HepG2 (cell line): ENCODE data around the gene RBBP8NL. TPM values are rescaled to one million over a fixed set of nuclear protein-coding genes. Genes with fewer than 3 reads are reported as not detected.
A peak's percentile ranks its signal among the peaks of the same experiment; 100 is the strongest.

ENCODE experiments used
- ATAC-seq: fragments of 200-7000 bp; cut with Tn5 transposase; 3 replicates; pipeline ENCODE4 v1.9.1; 2020; ENCODE audit warnings: mild to moderate bottlenecking, moderate library complexity
- BruUV-seq: library from RNA; stranded (reverse); fragments of 400-500 nt; replicated peaks from 2 replicates; lab custom pipeline; 2021; lab: Mats Ljungman, UMichigan
- CTCF ChIA-PET: fragments of 300-600 bp; formaldehyde crosslinking; extraction: SDS; loops from one replicate; lab custom pipeline; 2021; ENCODE audit warnings: low total read pairs, inconsistent platforms, low intra/inter-chr PET ratio; lab: Yijun Ruan, JAX
- POLR2A ChIA-PET: fragments of 350-600 bp; sonication (Branson Sonifier 250); formaldehyde crosslinking; loops from one replicate; lab custom pipeline; 2020; ENCODE audit warnings: antibody characterized with exemption, inconsistent platforms; lab: Yijun Ruan, JAX
- DNase-seq: peaks from one replicate; pipeline ENCODE4 v3.0.0-alpha.2; 2015; ENCODE audit warnings: low spot score
- FAIRE-seq: peaks from 3 replicates; lab custom pipeline; 2011; peaks lifted over from hg19 to GRCh38; lab: Jason Lieb, UNC
- H2AFZ ChIP-seq: one replicate; pipeline ENCODE4 v1.6.1; 2011; ENCODE audit warnings: low read length, inconsistent platforms
- H3K27ac ChIP-seq: fragments of 300-600 bp; 3 replicates; pipeline ENCODE4 v1.8.0; 2011; ENCODE audit warnings: mixed run types, mild to moderate bottlenecking, mixed read lengths, low read length, inconsistent platforms; ENCODE audit not compliant: insufficient read depth; ENCODE audit errors: extremely low read length
- H3K27me3 ChIP-seq, 2 experiments: fragments of 200-600 bp in 1 of 2; 2 replicates in 1 of 2; 3 replicates in 1 of 2; pipeline versions ENCODE4 v1.6.0 to v1.8.0; 2011; ENCODE audit warnings: low read length in 2 of 2, mild to moderate bottlenecking in 2 of 2, moderate library complexity in 2 of 2, inconsistent platforms in 1 of 2; ENCODE audit not compliant: insufficient read depth in 2 of 2, control insufficient read depth in 1 of 2
- H3K36me3 ChIP-seq, 2 experiments: fragments of 200-600 bp in 1 of 2; replicated peaks in 1 of 2; 2 replicates in 1 of 2; 3 replicates in 1 of 2; pipeline versions ENCODE4 v1.5.1 to v1.8.0; 2011; ENCODE audit warnings: low read length in 2 of 2, inconsistent platforms in 1 of 2; ENCODE audit not compliant: insufficient read depth in 2 of 2, control insufficient read depth in 1 of 2
- H3K4me1 ChIP-seq: 2 replicates; pipeline ENCODE4 v1.5.1; 2012; ENCODE audit warnings: low read length, inconsistent platforms; ENCODE audit not compliant: insufficient read depth
- H3K4me2 ChIP-seq: 2 replicates; pipeline ENCODE4 v1.6.0; 2011; ENCODE audit warnings: low read depth, low read length, inconsistent platforms
- H3K4me3 ChIP-seq, 3 experiments: fragments of 200-600 bp in 1 of 3; sonication (generic), shearing (Covaris generic) in 1 of 3; replicated peaks in 1 of 3; 2 replicates each; pipeline ENCODE4 v1.5.1; 2011 to 2016; ENCODE audit warnings: low read length in 3 of 3, inconsistent platforms in 2 of 3, low read depth in 2 of 3, mild to moderate bottlenecking in 2 of 3, control low read depth in 1 of 3, mixed read lengths in 1 of 3; ENCODE audit not compliant: insufficient read depth in 1 of 3
- H3K79me2 ChIP-seq: one replicate; pipeline ENCODE4 v1.6.1; 2011; ENCODE audit warnings: low read length, inconsistent platforms; ENCODE audit not compliant: insufficient read depth
- H3K9ac ChIP-seq: 2 replicates; pipeline ENCODE4 v1.6.0; 2011; ENCODE audit warnings: mild to moderate bottlenecking, low read depth, low read length, inconsistent platforms; ENCODE audit not compliant: insufficient read depth
- H3K9me3 ChIP-seq: 2 replicates; pipeline ENCODE4 v1.5.1; 2012; ENCODE audit warnings: mild to moderate bottlenecking, low read length
- H4K20me1 ChIP-seq: 2 replicates; pipeline ENCODE4 v1.6.0; 2011; ENCODE audit warnings: inconsistent platforms, mild to moderate bottlenecking, low read length, moderate library complexity; ENCODE audit not compliant: insufficient read depth
- ATAD3A ChIP-seq: sonication (generic); formaldehyde crosslinking; IDR thresholded peaks from 2 replicates; pipeline ENCODE4 v1.4.0; 2020; ENCODE audit warnings: missing genetic modification reagents
- ATF7 ChIP-seq, 2 experiments: fragments of 450-650 bp in 1 of 2; sonication (generic) in 1 of 2; formaldehyde crosslinking in 1 of 2; IDR thresholded peaks; 2 replicates each; pipeline versions ENCODE4 v1.4.0 to v1.6.1; 2016 to 2020; ENCODE audit warnings: antibody characterized with exemption in 1 of 2, mild to moderate bottlenecking in 1 of 2, missing genetic modification reagents in 1 of 2
- BORCS8-MEF2B ChIP-seq: sonication (generic); formaldehyde crosslinking; IDR thresholded peaks from 2 replicates; pipeline ENCODE4 v1.8.0; 2022; ENCODE audit warnings: mild to moderate bottlenecking, missing genetic modification reagents
- MEIS1 ChIP-seq: sonication (generic); formaldehyde crosslinking; IDR thresholded peaks from 2 replicates; pipeline ENCODE4 v1.9.0; 2021; ENCODE audit warnings: mild to moderate bottlenecking, missing genetic modification reagents, moderate library complexity, borderline replicate concordance
- MTA1 ChIP-seq: sonication (generic); formaldehyde crosslinking; IDR thresholded peaks from 2 replicates; pipeline ENCODE4 v1.4.0; 2020; ENCODE audit warnings: missing genetic modification reagents, mild to moderate bottlenecking, borderline replicate concordance
- PHB2 ChIP-seq: fragments of 450-650 bp; IDR thresholded peaks from 2 replicates; pipeline ENCODE4 v1.6.1; 2018; ENCODE audit not compliant: partially characterized antibody
- PRDM15 ChIP-seq: sonication (generic); formaldehyde crosslinking; IDR thresholded peaks from 2 replicates; pipeline ENCODE4 v1.4.0; 2020; ENCODE audit warnings: missing genetic modification reagents
- RELA ChIP-seq: sonication (generic); formaldehyde crosslinking; IDR thresholded peaks from 2 replicates; pipeline ENCODE4 v1.4.0; 2020; ENCODE audit warnings: missing genetic modification reagents
- SALL1 ChIP-seq: sonication (generic); formaldehyde crosslinking; IDR thresholded peaks from 2 replicates; pipeline ENCODE4 v1.8.0; 2022; ENCODE audit warnings: mild to moderate bottlenecking, missing genetic modification reagents
- SRF ChIP-seq: IDR thresholded peaks from 2 replicates; pipeline ENCODE4 v1.6.1; 2011; ENCODE audit warnings: mild to moderate bottlenecking, low read depth, low read length, moderate library complexity
- TEF ChIP-seq: sonication (generic); formaldehyde crosslinking; IDR thresholded peaks from 2 replicates; pipeline ENCODE4 v1.5.0; 2020; ENCODE audit warnings: missing genetic modification reagents
- TMF1 ChIP-seq: sonication (generic); formaldehyde crosslinking; IDR thresholded peaks from 2 replicates; pipeline ENCODE4 v1.8.1; 2022; ENCODE audit warnings: low read depth, missing genetic modification reagents
- TRIM24 ChIP-seq: sonication (generic); formaldehyde crosslinking; IDR thresholded peaks from 2 replicates; pipeline ENCODE4 v1.8.0; 2022; ENCODE audit warnings: mild to moderate bottlenecking, missing genetic modification reagents
- ZNF496 ChIP-seq: sonication (generic); formaldehyde crosslinking; IDR thresholded peaks from 2 replicates; pipeline ENCODE4 v1.8.1; 2023; ENCODE audit warnings: mild to moderate bottlenecking, moderate library complexity, missing genetic modification reagents; ENCODE audit not compliant: insufficient replicate concordance
- ZNF512 ChIP-seq: sonication (generic); formaldehyde crosslinking; IDR thresholded peaks from 2 replicates; pipeline ENCODE4 v1.4.0; 2020; ENCODE audit warnings: mild to moderate bottlenecking, missing genetic modification reagents
- ZNF660 ChIP-seq: sonication (generic); formaldehyde crosslinking; IDR thresholded peaks from 2 replicates; pipeline ENCODE4 v1.5.1; 2020; ENCODE audit warnings: mild to moderate bottlenecking, low read depth, missing genetic modification reagents, borderline replicate concordance
- WGBS: methylation state at CpG from one replicate; pipeline ENCODE4 v1.1.6; 2017; ENCODE audit warnings: low lambda C conversion rate; 5-methylcytosine and 5-hydroxymethylcytosine counted together
- in situ Hi-C: cut with HindIII; loops from 2 replicates; pipeline ENCODE4 v1.10.0; 2017; ENCODE audit warnings: low pct_unique_long_range_greater_than_20kb; ENCODE audit not compliant: extremely low pct_ligation_motif_present
- intact Hi-C: fragments of 100-400 bp; cut with micrococcal nuclease; formaldehyde crosslinking; loops from one replicate; pipeline ENCODE4 v1.10.0; 2022; ENCODE audit not compliant: unreplicated experiment
- polyA plus RNA-seq, 8 experiments: library from polyadenylated mRNA; depleted of rRNA in 3 of 8; stranded (reverse) in 7 of 8; unstranded in 1 of 8; fragments of >200 nt; fragmentation: Illumina TruSeq in 4 of 8; extraction: Trizol in 4 of 8; gene quantifications; 2 replicates each; pipeline versions ENCODE4 v1.2.1 to v1.2.3, GENCODE V29; 2011 to 2016; ENCODE audit warnings: low read depth in 4 of 8, missing spikeins in 1 of 8, mixed read lengths in 1 of 8; ENCODE audit not compliant: insufficient read depth in 1 of 8
- total RNA-seq, 5 experiments: library from RNA; depleted of rRNA; stranded (reverse); fragments of >200 nt; fragmentation: Illumina TruSeq; extraction: Trizol; gene quantifications; 2 replicates each; pipeline ENCODE4 v1.2.3, GENCODE V29; 2016; ENCODE audit warnings: low read depth in 1 of 5

Gene RBBP8NL
- total and polyA plus RNA-seq, 2 of the 13 experiments (the other 11 are each of a cell fraction or from before 2014, with no cell fraction given): 0.69 to 0.86 TPM

- no TSS peak for BruUV-seq
Observed at GRCh38 chr20:62448038-62448437, 20.7 kb upstream of the RBBP8NL start.

More at GRCh38 chr20:62448038-62448437, 20.7 kb upstream of the RBBP8NL start:
- POLR2A ChIA-PET: no interaction called here
- no peak for FAIRE-seq
- H3K9ac ChIP-seq: no peak overlapping the region
- H2AFZ ChIP-seq: no peak overlapping the region
- CTCF ChIA-PET: no interaction called here
- no peaks in the 10 kb centered on the region for H3K79me2 ChIP-seq
- no peaks in the 10 kb centered on the region for H3K9me3 ChIP-seq
- intact Hi-C loops: no loop called here
- in situ Hi-C loops: no loop called here
- peaks cover 28 to 73% of the 10 kb centered on the region in 2 experiments; a peak in 4 of 5 replicates for H3K27me3 ChIP-seq
- no peak for ATAC-seq
- H4K20me1 ChIP-seq: no peaks in the 10 kb centered on the region; the same call in 1 of the 2 replicates
- H3K4me3 ChIP-seq: no peak overlapping the region
- no peak overlapping the region for H3K27ac ChIP-seq
- DNase-seq: no peak
- no peaks in the 10 kb centered on the region for H3K4me1 ChIP-seq
- TF ChIP-seq MTA1 (CRISPR knock-in tag): no peak
- TF ChIP-seq TMF1 (CRISPR knock-in tag): no peak
- TF ChIP-seq PRDM15 (CRISPR knock-in tag): no peak
- TF ChIP-seq ATAD3A: no peak
- TF ChIP-seq SRF: peak; percentile 59; the same call in 1 of the 2 replicates
- no peak for TF ChIP-seq ZNF660 (CRISPR knock-in tag)
- no peak for TF ChIP-seq MEIS1 (CRISPR knock-in tag)
- no peak for TF ChIP-seq ZNF512 (CRISPR knock-in tag)
- no peak for TF ChIP-seq PHB2
- TF ChIP-seq TRIM24 (CRISPR knock-in tag): no peak
- no peak for TF ChIP-seq SALL1 (CRISPR knock-in tag)
- TF ChIP-seq ATF7 (IDR thresholded peaks at IDR 0.05): peak; percentile 43; the same call in 1 of the 2 replicates
- no peak for TF ChIP-seq ATF7 (CRISPR knock-in tag; IDR thresholded peaks at IDR 0.05)
- no peak for TF ChIP-seq BORCS8-MEF2B
- no peak for TF ChIP-seq RELA (CRISPR knock-in tag)
- TF ChIP-seq ZNF496 (CRISPR knock-in tag): no peak
- no peak for TF ChIP-seq TEF (CRISPR knock-in tag)
- no peak overlapping the region for H3K4me2 ChIP-seq
- WGBS: 42% methylated on average over 10 of the region's 10 CpGs
- H3K36me3 ChIP-seq: no peaks in the 10 kb centered on the region
